RWPE1 (cell line): ENCODE measurements around the gene HOXB7.

ENCODE experiments used
- CTCF ChIA-PET: fragments of 350-600 bp; sonication (Branson Sonifier 250); formaldehyde crosslinking; extraction: SDS; loops from one replicate; lab custom pipeline; 2021; lab: Yijun Ruan, JAX
- POLR2A ChIA-PET: fragments of 400-600 bp; formaldehyde crosslinking; extraction: SDS; loops from one replicate; lab custom pipeline; 2020; ENCODE audit warnings: antibody characterized with exemption; ENCODE audit not compliant: low non-redundant PET; lab: Yijun Ruan, JAX
- DNase-seq: peaks from one replicate; pipeline ENCODE4 v3.0.0; 2012; ENCODE audit warnings: low spot score
- H3K27ac ChIP-seq: fragments of 450-650 bp; 2 replicates; pipeline ENCODE4 v1.5.1; 2017
- TF ChIP-seq, protein P1 (sequence below): fragments of 450-650 bp; conservative IDR thresholded peaks from 2 replicates; pipeline ENCODE4 v1.5.1; 2017; ENCODE audit warnings: low read depth, mild to moderate bottlenecking

HOXB7 gene

DNA sequence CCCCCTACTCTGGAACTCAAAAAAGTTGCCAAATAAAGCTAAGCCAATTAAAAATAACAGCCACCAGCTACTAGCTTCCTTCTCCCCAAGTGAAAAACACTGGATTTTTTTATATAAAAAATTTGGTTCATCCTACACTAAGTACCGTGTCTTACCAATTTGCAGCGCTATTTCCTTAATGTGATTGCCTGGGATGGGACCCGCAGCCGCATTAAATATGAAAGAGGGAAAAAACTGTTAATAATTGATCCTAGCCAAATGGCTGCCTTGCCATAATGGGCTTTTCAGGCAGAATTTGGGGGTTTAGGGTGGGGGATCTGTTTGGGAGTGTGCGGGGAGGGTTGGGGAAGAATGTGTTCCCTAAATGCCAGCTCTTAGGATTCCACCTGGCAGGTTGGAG, 13.3 kb upstream of the HOXB7 start:
- TF ChIP-seq, protein P1, sequence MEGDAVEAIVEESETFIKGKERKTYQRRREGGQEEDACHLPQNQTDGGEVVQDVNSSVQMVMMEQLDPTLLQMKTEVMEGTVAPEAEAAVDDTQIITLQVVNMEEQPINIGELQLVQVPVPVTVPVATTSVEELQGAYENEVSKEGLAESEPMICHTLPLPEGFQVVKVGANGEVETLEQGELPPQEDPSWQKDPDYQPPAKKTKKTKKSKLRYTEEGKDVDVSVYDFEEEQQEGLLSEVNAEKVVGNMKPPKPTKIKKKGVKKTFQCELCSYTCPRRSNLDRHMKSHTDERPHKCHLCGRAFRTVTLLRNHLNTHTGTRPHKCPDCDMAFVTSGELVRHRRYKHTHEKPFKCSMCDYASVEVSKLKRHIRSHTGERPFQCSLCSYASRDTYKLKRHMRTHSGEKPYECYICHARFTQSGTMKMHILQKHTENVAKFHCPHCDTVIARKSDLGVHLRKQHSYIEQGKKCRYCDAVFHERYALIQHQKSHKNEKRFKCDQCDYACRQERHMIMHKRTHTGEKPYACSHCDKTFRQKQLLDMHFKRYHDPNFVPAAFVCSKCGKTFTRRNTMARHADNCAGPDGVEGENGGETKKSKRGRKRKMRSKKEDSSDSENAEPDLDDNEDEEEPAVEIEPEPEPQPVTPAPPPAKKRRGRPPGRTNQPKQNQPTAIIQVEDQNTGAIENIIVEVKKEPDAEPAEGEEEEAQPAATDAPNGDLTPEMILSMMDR, result no peak
- CTCF ChIA-PET, result no interaction called here
- H3K27ac ChIP-seq, result no peak overlapping the region
- DNase-seq, result no peak
- POLR2A ChIA-PET, result no interaction called here

DNA sequence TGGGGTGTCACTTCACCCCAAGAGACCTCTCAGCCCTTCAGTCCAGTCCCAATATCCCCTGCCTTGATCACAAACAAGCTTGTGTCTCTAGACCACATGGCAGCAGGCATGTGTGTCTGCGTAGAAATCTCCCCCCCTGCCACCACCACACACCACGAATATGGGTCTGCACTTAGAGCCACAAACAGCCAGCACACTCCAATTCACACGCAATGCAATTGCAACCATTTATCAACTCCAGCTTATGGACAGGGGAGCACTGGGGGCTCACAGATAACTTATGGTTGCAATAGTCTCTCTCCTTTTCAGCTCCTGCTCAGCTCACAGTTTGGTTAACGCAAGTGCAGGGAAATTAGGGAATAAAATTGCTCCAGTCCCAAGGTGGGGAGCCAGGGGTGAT, 12.8 kb upstream of the HOXB7 start:
- no peak for DNase-seq
- TF ChIP-seq, protein P1, result no peak
- CTCF ChIA-PET, result no interaction called here
- POLR2A ChIA-PET, result no interaction called here
- no peak overlapping the region for H3K27ac ChIP-seq

DNA sequence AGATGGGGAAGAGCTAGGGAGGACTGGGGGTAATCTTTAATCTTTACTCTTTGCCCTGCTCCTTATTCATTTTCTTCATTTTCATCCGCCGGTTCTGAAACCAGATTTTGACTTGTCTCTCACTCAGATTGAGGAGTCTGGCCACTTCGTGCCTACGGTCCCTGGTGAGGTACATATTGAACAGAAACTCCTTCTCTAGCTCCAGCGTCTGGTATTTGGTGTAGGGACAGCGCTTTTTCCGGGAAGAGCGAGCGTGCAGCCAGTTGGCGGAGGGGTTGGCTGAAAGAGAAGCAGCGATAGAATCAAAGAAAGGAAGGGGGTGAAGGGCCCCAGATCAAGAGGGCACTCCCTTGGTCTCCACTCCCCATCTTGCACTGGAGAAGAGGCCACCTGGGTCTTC, 12.0 kb upstream of the HOXB7 start:
- no peak overlapping the region for H3K27ac ChIP-seq
- no peak for DNase-seq
- ChIA-PET CTCF (interaction anchor here (0.6 kb wide), 1 partner anchor 361 kb away, joined by 3 read pairs; no protein-coding TSS in a partner anchor), POLR2A (no interaction called here)
- TF ChIP-seq, protein P1, result no peak

DNA sequence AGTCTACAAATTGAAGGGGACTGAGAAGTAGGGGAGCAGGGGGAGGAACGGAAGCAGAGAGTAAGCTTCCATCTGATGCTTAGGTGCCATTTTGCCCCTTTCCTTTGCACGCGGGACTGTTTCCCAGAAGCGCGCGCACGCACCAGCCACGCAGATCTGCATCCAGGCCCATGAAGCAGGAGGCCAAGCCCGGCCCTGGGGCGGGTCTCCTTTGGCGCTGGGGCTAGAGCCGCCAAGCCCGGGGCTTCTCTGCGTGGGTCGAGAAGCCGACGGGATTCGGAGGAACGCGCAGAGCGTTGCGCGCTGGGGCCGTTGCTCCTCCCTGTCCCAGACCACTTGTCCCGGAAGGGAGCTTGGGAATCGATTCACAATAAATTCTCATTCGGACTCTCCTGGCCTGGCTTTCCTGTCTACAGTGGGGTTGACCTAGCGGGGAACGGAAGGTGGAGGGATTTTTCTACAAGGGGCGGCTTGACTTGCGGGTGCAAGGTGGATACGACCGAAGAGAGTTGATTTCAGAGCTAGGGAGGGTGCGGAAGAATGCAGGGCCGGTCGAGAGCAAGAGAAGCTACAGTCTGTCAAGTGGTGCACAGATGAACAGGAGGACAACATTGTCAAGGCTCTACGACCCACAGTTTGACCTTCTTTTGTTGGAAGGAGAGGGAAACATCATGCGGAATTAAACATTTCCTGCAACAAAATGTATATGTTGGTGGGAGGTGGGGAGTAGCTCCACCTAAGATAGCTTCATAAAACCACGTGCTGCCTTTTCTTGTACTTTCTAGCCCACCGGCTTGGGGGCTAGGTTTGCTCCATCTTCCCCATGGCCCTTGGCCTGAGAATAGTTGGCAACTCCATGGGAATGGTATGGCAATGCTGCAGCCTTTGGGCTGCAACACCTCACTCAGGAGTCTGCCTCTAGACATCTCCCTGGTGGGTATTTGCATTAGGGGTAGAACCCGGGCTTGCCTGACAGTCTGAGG, 10.9 kb upstream of the HOXB7 start:
- no peak for DNase-seq
- ChIA-PET POLR2A (interaction anchor here (0.6 kb wide), 1 partner anchor 297 kb away, joined by 3 read pairs; no protein-coding TSS in a partner anchor), CTCF (interaction anchor here (0.6 to 0.7 kb wide), 3 partner anchors 167 to 953 kb away, joined by 3 to 5 read pairs (median 3); no protein-coding TSS in a partner anchor)
- H3K27ac ChIP-seq, result no peak overlapping the region
- TF ChIP-seq, protein P1, result no peak

DNA sequence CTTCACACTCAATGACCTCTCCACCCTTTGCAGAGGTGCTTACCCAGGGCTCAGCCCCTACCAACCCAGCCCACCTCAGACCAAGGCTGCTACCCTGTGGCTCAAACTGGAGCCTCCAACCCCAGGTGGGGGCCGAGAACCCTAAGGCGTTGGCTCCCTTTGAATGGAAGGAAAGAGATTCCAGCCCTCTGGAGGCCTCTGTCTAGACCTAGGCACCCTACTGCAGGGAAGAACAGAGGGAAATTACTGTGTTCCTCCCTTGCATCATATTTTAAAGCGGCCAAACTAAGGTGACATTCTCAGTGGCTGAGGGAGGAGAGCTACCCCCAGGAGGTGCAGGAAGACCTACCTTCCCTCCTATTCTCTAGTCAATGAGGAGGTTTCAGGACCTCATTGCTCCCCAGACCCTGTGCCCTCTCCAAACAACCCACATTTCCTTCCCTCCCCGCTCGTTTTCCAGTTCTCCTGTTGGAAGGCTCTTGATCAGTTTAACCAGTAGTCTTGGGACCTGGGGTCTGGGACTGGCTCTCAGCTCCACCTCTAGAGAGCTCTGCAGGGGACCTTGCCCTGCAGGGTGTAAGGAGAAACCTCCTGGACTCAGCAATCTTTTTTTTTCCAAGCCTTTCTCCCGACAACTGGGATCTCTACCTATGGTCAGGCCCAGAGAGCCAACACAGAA, 9.8 kb upstream of the HOXB7 start:
- TF ChIP-seq, protein P1, result no peak
- H3K27ac ChIP-seq, result no peak overlapping the region
- POLR2A ChIA-PET, result no interaction called here
- CTCF ChIA-PET, result interaction anchor here (0.6 to 1.0 kb wide), 2 partner anchors 357 to 699 kb away, joined by 3 to 5 read pairs; no protein-coding TSS in a partner anchor
- DNase-seq, result no peak

DNA sequence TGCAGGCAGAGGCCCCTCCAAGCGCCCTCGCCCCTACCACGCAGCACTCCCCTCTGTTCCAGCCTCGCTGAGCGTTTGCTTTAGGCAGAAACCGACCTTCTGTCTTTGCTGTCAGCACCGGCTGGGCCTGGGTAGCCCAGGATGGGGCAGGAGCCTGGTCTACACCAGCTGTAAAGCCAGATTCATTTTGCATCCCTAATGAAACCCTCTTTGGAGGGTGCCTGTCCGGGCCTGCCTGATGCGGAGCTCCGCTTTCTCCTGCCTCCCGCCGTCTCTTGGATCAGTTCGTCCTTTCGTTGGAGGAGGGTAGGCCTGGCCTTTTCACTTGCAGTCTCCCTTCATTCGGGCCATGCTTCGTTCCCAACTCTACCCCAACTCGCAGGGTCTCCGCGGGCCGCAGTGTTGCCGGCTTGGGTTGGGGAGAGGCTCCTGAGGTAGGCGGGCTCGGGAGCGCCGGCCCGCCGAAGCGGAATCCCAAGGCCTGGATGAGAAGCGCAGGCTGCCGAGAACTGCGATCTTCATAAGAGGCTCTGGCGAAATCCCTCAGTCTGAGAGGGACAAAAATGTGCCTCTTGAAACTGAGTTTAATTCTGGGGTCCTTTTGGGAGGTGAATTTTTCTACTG, 9.1 kb upstream of the HOXB7 start:
- CTCF ChIA-PET, result interaction anchor here (0.6 to 1.8 kb wide), 4 partner anchors 10 to 609 kb away, joined by 3 to 15 read pairs (median 3); no protein-coding TSS in a partner anchor
- POLR2A ChIA-PET, result no interaction called here

More for the DNA sequence above, 9.1 kb upstream of the HOXB7 start:
- no peak for DNase-seq
- no peak overlapping the region for H3K27ac ChIP-seq
- TF ChIP-seq, protein P1, result no peak
